ENCODE measurements around the gene KRTAP10-5.
"Not testable (repeated sequence)": the region's sequence is repeated elsewhere in the genome, so short reads cannot be mapped to it uniquely, and the experiment has no call there.

The KRTAP10-5 gene

GRCh38 chr21:44610157-44610843, 29.9 kb upstream of the KRTAP10-5 start:
- DNase-seq, result not testable (repeated sequence)

GRCh38 chr21:44609193-44609592, 28.8 kb upstream of the KRTAP10-5 start:
- no peak for DNase-seq

- DNase-seq, result no peak
These were observed 26.1 kb upstream of the KRTAP10-5 start for GRCh38 chr21:44606495-44606894.

- DNase-seq, result no peak
These were observed 23.5 kb upstream of the KRTAP10-5 start for GRCh38 chr21:44603911-44604310.

GRCh38 chr21:44603109-44603875, 22.9 kb upstream of the KRTAP10-5 start:
- no peak for DNase-seq

- DNase-seq, result peak in 1 of 3 donors; percentile 8
These were observed 22.1 kb upstream of the KRTAP10-5 start for GRCh38 chr21:44602463-44602850.

- DNase-seq, result no peak
These were observed 21.4 kb upstream of the KRTAP10-5 start for GRCh38 chr21:44601596-44602462.

GRCh38 chr21:44601091-44601490, 20.7 kb upstream of the KRTAP10-5 start:
- not testable (repeated sequence) for DNase-seq

GRCh38 chr21:44600118-44600978, 19.9 kb upstream of the KRTAP10-5 start, which contains the start of gene KRTAP10-7:
KRTAP10-7 (plus strand) TSS chr21:44600597; CDS start chr21:44600622, 25 bp downstream.
- DNase-seq, result not testable (repeated sequence)

- no peak for DNase-seq
These were observed 19.0 kb upstream of the KRTAP10-5 start for GRCh38 chr21:44599264-44600029.

- no peak for DNase-seq
These were observed 17.7 kb upstream of the KRTAP10-5 start for GRCh38 chr21:44598061-44598460.

GRCh38 chr21:44596068-44596725, 15.8 kb upstream of the KRTAP10-5 start:
- DNase-seq, result no peak

GRCh38 chr21:44595524-44595923, 15.1 kb upstream of the KRTAP10-5 start:
- no peak for DNase-seq

GRCh38 chr21:44594406-44594916, 14.1 kb upstream of the KRTAP10-5 start:
- DNase-seq, result no peak

GRCh38 chr21:44593598-44594405, 13.4 kb upstream of the KRTAP10-5 start:
- no peak for DNase-seq

GRCh38 chr21:44592446-44593311, 12.3 kb upstream of the KRTAP10-5 start, which contains the start of gene KRTAP10-6:
KRTAP10-6 (minus strand) TSS chr21:44592505; CDS start chr21:44592484, 21 bp downstream.
- no peak for DNase-seq

GRCh38 chr21:44591801-44592130, 11.4 kb upstream of the KRTAP10-5 start:
- DNase-seq, result not testable (repeated sequence)

Measured in suppressor macrophage treated with lipopolysaccharide for 1 hour (primary cell).